ENCODE results near the gene CHST8. TPM values are rescaled to one million over a fixed set of nuclear protein-coding genes. Genes with fewer than 3 reads are reported as not detected.

CHST8 gene
- polyA plus RNA-seq, 1 donor: 0.66 TPM

- Histone ChIP-seq H3K36me3 (ENCODE audit: control insufficient read depth, insufficient read depth, low read length) (no peaks in the 10 kb centered on the region), H3K4me3 (ENCODE audit: low read length) (no peak overlapping the region), H3K9me3 (ENCODE audit: control insufficient read depth, low read depth, low read length) (no peaks in the 10 kb centered on the region), H3K4me1 (ENCODE audit: control insufficient read depth, insufficient read depth, low read length) (no peaks in the 10 kb centered on the region), H3K27ac (ENCODE audit: low read length) (no peak overlapping the region), H3K27me3 (ENCODE audit: control insufficient read depth, insufficient read depth, low read length) (no peaks in the 10 kb centered on the region)
- WGBS (ENCODE audit: insufficient coverage, low lambda C conversion rate): no CpG with 5 or more reads among the region's 21 CpGs
- DNase-seq: no peak
Observed at GRCh38 chr19:33702606-33703437, 81.1 kb downstream of the CHST8 start.

- no peaks in the 10 kb centered on the region for H3K27me3 ChIP-seq (ENCODE audit: control insufficient read depth, insufficient read depth, low read length)
- no peaks in the 10 kb centered on the region for H3K36me3 ChIP-seq (ENCODE audit: control insufficient read depth, insufficient read depth, low read length)
- H3K4me3 ChIP-seq (ENCODE audit: low read length): no peak overlapping the region
- no peak overlapping the region for H3K27ac ChIP-seq (ENCODE audit: low read length)
- no peaks in the 10 kb centered on the region for H3K4me1 ChIP-seq (ENCODE audit: control insufficient read depth, insufficient read depth, low read length)
- DNase-seq: no peak
- 100% methylated on average over 1 of the region's 11 CpGs for WGBS (ENCODE audit: insufficient coverage, low lambda C conversion rate)
- H3K9me3 ChIP-seq (ENCODE audit: control insufficient read depth, low read depth, low read length): no peaks in the 10 kb centered on the region
Observed at GRCh38 chr19:33703438-33703750, 81.6 kb downstream of the CHST8 start.

- Histone ChIP-seq H3K27me3 (ENCODE audit: control insufficient read depth, insufficient read depth, low read length) (no peaks in the 10 kb centered on the region), H3K4me3 (ENCODE audit: low read length) (no peak overlapping the region), H3K27ac (ENCODE audit: low read length) (no peak overlapping the region), H3K9me3 (ENCODE audit: control insufficient read depth, low read depth, low read length) (no peaks in the 10 kb centered on the region), H3K36me3 (ENCODE audit: control insufficient read depth, insufficient read depth, low read length) (no peaks in the 10 kb centered on the region), H3K4me1 (ENCODE audit: control insufficient read depth, insufficient read depth, low read length) (no peaks in the 10 kb centered on the region)
- WGBS (ENCODE audit: insufficient coverage, low lambda C conversion rate): no CpG with 5 or more reads among the region's 8 CpGs
- DNase-seq: no peak
Observed at GRCh38 chr19:33703821-33704220, 82.1 kb downstream of the CHST8 start.

- no CpG with 5 or more reads among the region's 2 CpGs for WGBS (ENCODE audit: insufficient coverage, low lambda C conversion rate)
- Histone ChIP-seq H3K36me3 (ENCODE audit: control insufficient read depth, insufficient read depth, low read length) (no peaks in the 10 kb centered on the region), H3K4me3 (ENCODE audit: low read length) (no peak overlapping the region), H3K4me1 (ENCODE audit: control insufficient read depth, insufficient read depth, low read length) (no peaks in the 10 kb centered on the region), H3K9me3 (ENCODE audit: control insufficient read depth, low read depth, low read length) (no peaks in the 10 kb centered on the region), H3K27me3 (ENCODE audit: control insufficient read depth, insufficient read depth, low read length) (no peaks in the 10 kb centered on the region), H3K27ac (ENCODE audit: low read length) (no peak overlapping the region)
- no peak for DNase-seq
Observed at GRCh38 chr19:33704271-33704670, 82.5 kb downstream of the CHST8 start.

- no peak overlapping the region for H3K27ac ChIP-seq (ENCODE audit: low read length)
- no peaks in the 10 kb centered on the region for H3K9me3 ChIP-seq (ENCODE audit: control insufficient read depth, low read depth, low read length)
- H3K4me3 ChIP-seq (ENCODE audit: low read length): no peak overlapping the region
- H3K36me3 ChIP-seq (ENCODE audit: control insufficient read depth, insufficient read depth, low read length): no peaks in the 10 kb centered on the region
- WGBS (ENCODE audit: insufficient coverage, low lambda C conversion rate): no CpG with 5 or more reads among the region's 11 CpGs
- no peaks in the 10 kb centered on the region for H3K27me3 ChIP-seq (ENCODE audit: control insufficient read depth, insufficient read depth, low read length)
- no peaks in the 10 kb centered on the region for H3K4me1 ChIP-seq (ENCODE audit: control insufficient read depth, insufficient read depth, low read length)
- DNase-seq: no peak
Observed at GRCh38 chr19:33705090-33705847, 83.5 kb downstream of the CHST8 start.

GRCh38 chr19:33705860-33706259 lies 84.1 kb downstream of the CHST8 start:
- H3K27me3 ChIP-seq (ENCODE audit: control insufficient read depth, insufficient read depth, low read length): no peaks in the 10 kb centered on the region
- DNase-seq: no peak
- no peak overlapping the region for H3K4me3 ChIP-seq (ENCODE audit: low read length)
- H3K36me3 ChIP-seq (ENCODE audit: control insufficient read depth, insufficient read depth, low read length): no peaks in the 10 kb centered on the region
- no peaks in the 10 kb centered on the region for H3K9me3 ChIP-seq (ENCODE audit: control insufficient read depth, low read depth, low read length)
- H3K27ac ChIP-seq (ENCODE audit: low read length): no peak overlapping the region
- H3K4me1 ChIP-seq (ENCODE audit: control insufficient read depth, insufficient read depth, low read length): no peaks in the 10 kb centered on the region
- WGBS (ENCODE audit: insufficient coverage, low lambda C conversion rate): 60% methylated on average over 1 of the region's 5 CpGs

- H3K27me3 ChIP-seq (ENCODE audit: control insufficient read depth, insufficient read depth, low read length): no peaks in the 10 kb centered on the region
- H3K4me1 ChIP-seq (ENCODE audit: control insufficient read depth, insufficient read depth, low read length): no peaks in the 10 kb centered on the region
- no peaks in the 10 kb centered on the region for H3K36me3 ChIP-seq (ENCODE audit: control insufficient read depth, insufficient read depth, low read length)
- no CpG with 5 or more reads among the region's 10 CpGs for WGBS (ENCODE audit: insufficient coverage, low lambda C conversion rate)
- no peaks in the 10 kb centered on the region for H3K9me3 ChIP-seq (ENCODE audit: control insufficient read depth, low read depth, low read length)
- H3K27ac ChIP-seq (ENCODE audit: low read length): no peak overlapping the region
- no peak overlapping the region for H3K4me3 ChIP-seq (ENCODE audit: low read length)
- no peak for DNase-seq
Observed at GRCh38 chr19:33706631-33707030, 84.9 kb downstream of the CHST8 start.

- Histone ChIP-seq H3K4me3 (ENCODE audit: low read length) (no peak overlapping the region), H3K36me3 (ENCODE audit: control insufficient read depth, insufficient read depth, low read length) (no peaks in the 10 kb centered on the region), H3K4me1 (ENCODE audit: control insufficient read depth, insufficient read depth, low read length) (no peaks in the 10 kb centered on the region), H3K27ac (ENCODE audit: low read length) (no peak overlapping the region), H3K27me3 (ENCODE audit: control insufficient read depth, insufficient read depth, low read length) (no peaks in the 10 kb centered on the region), H3K9me3 (ENCODE audit: control insufficient read depth, low read depth, low read length) (no peaks in the 10 kb centered on the region)
- no CpG with 5 or more reads among the region's 6 CpGs for WGBS (ENCODE audit: insufficient coverage, low lambda C conversion rate)
- no peak for DNase-seq
Observed at GRCh38 chr19:33712268-33712667, 90.5 kb downstream of the CHST8 start.

- H3K9me3 ChIP-seq (ENCODE audit: control insufficient read depth, low read depth, low read length): no peaks in the 10 kb centered on the region
- no peak overlapping the region for H3K4me3 ChIP-seq (ENCODE audit: low read length)
- H3K27ac ChIP-seq (ENCODE audit: low read length): no peak overlapping the region
- no peaks in the 10 kb centered on the region for H3K4me1 ChIP-seq (ENCODE audit: control insufficient read depth, insufficient read depth, low read length)
- no peak for DNase-seq
- no CpG with 5 or more reads among the region's 3 CpGs for WGBS (ENCODE audit: insufficient coverage, low lambda C conversion rate)
- H3K27me3 ChIP-seq (ENCODE audit: control insufficient read depth, insufficient read depth, low read length): no peaks in the 10 kb centered on the region
- H3K36me3 ChIP-seq (ENCODE audit: control insufficient read depth, insufficient read depth, low read length): no peaks in the 10 kb centered on the region
Observed at GRCh38 chr19:33713194-33713593, 91.4 kb downstream of the CHST8 start.

GRCh38 chr19:33714149-33714548 lies 92.4 kb downstream of the CHST8 start:
- H3K4me1 ChIP-seq (ENCODE audit: control insufficient read depth, insufficient read depth, low read length): no peaks in the 10 kb centered on the region
- H3K36me3 ChIP-seq (ENCODE audit: control insufficient read depth, insufficient read depth, low read length): no peaks in the 10 kb centered on the region
- no peak for DNase-seq
- H3K4me3 ChIP-seq (ENCODE audit: low read length): no peak overlapping the region
- no peaks in the 10 kb centered on the region for H3K9me3 ChIP-seq (ENCODE audit: control insufficient read depth, low read depth, low read length)
- H3K27ac ChIP-seq (ENCODE audit: low read length): no peak overlapping the region
- no peaks in the 10 kb centered on the region for H3K27me3 ChIP-seq (ENCODE audit: control insufficient read depth, insufficient read depth, low read length)
- WGBS (ENCODE audit: insufficient coverage, low lambda C conversion rate): no CpG with 5 or more reads among the region's 3 CpGs

Data from large intestine (tissue), 3 donors.